NCI-H446 (cell line): ENCODE data around the gene CDK4.

Experiments
- DNase-seq, 2 experiments: peaks; one replicate each; lab custom pipeline; 2025; lab: John Stamatoyannopoulos, UW

Gene CDK4

GRCh38 chr12:57771873-57772428 lies 19.8 kb upstream of the CDK4 start, which contains the start of gene METTL1:
Gene METTL1 (minus strand): TSS chr12:57772105. CDS start chr12:57772083, 22 bp downstream.
- DNase-seq = peak; percentile 95

DNA sequence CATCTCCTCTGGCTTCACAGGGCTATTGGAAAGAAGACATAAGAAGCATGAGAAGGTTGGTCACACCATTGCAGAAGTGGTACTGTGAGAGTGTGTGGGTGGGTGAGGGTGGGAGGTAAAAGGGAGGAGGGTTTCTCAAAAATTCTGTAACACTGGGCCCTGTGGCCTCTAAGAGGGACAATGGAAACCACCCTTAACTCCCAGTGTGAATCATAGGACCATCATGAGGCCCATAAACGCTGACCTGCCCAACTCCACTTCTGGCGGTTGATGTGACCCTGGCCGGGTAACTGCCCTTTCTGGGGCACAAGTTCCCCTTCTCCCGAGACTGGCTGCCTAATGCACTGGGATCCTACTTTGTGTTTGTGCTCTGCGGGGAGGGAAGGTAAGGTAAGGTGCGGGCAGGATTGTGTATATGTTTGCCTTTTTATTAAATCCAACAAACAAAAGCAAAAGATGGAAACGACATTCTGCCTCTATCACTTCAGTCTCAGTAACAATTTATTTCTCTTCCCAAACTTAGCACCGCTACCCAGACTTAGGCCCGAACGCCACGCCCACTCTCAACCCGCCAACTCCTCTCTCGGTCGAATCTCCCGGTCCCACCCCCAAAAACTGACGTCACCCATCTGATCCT lies 19.2 kb upstream of the CDK4 start:
- peak; percentile 90 to 95 for DNase-seq

GRCh38 chr12:57770734-57771133 lies 18.6 kb upstream of the CDK4 start:
- DNase-seq = no peak

GRCh38 chr12:57769594-57769993 lies 17.5 kb upstream of the CDK4 start:
- DNase-seq = no peak

- DNase-seq = no peak
Measured at GRCh38 chr12:57767876-57768275, 15.8 kb upstream of the CDK4 start.

DNA sequence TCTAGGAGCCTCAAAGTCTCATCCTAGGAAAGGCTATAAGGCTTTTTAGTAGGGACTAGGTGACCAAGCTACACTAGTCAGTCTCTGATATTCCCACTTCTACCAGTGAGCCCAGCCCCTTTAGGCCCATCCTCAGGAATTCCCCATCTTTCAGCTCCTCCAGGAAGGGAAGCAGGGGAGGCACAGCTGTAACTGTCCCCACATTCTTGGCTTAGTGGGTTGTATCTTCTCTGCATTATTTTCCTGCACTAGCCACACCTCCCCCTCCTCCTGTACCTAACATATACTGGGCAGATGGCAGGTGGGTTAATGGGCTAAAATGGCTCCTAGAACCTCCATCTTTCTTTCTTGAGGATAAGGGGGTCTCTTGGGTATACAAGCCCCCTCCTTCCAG lies 15.2 kb upstream of the CDK4 start:
- no peak for DNase-seq

- DNase-seq = no peak
Measured at GRCh38 chr12:57766464-57767304, 14.6 kb upstream of the CDK4 start, which contains the start of gene CYP27B1. Gene CYP27B1 (minus strand): TSS chr12:57767078. CDS start chr12:57767041, 37 bp downstream.

DNA sequence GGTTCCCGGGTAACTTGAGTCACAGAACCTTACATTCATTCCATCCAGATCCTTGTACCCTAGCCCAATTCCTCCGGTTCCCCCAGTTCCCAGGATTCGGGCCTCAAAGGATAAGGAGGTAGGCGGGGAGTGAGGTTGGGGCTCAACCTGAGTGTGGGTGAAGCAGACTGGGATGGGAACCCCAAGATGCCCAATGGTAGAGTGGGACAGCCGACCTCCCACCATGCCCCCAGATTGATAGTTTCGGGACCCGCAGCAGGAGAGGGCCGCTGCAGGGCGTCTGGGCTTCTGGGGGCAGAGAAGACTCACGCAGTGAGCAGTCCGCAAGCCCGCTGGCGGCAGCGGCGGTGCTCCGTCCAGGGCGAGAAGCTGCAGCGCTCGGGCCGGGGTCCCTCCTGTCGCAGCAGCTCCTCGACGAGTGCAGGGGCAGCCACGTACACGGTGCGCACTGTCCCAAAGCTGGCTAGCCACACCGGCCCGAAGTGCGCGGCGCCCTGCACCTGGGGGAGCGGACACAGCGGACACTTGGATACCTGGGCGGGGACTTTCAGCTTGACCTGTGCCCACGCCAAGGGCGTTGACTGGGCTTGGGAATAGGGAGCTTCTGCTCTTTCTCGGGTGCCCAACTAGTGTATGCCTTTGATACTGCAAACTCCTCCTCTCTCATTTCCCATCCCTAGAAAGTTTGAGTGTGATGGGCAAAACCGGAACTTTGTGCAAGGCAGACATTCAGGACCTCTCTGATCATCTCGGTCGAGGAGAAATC lies 13.8 kb upstream of the CDK4 start:
- no peak for DNase-seq

GRCh38 chr12:57765003-57765697 lies 13.0 kb upstream of the CDK4 start:
- no peak for DNase-seq

- DNase-seq = no peak
Measured at GRCh38 chr12:57764662-57765002, 12.5 kb upstream of the CDK4 start.

- no peak for DNase-seq
Measured at GRCh38 chr12:57763881-57764661, 12.0 kb upstream of the CDK4 start.

- DNase-seq = no peak
Measured at GRCh38 chr12:57762463-57762862, 10.4 kb upstream of the CDK4 start.

GRCh38 chr12:57761391-57761998 lies 9.4 kb upstream of the CDK4 start:
- DNase-seq = no peak

- DNase-seq = no peak
Measured at GRCh38 chr12:57760347-57760982, 8.4 kb upstream of the CDK4 start.

GRCh38 chr12:57759360-57759980 lies 7.4 kb upstream of the CDK4 start:
- DNase-seq = no peak

GRCh38 chr12:57758552-57759359 lies 6.6 kb upstream of the CDK4 start:
- no peak for DNase-seq

GRCh38 chr12:57757771-57758170 lies 5.7 kb upstream of the CDK4 start:
- DNase-seq = no peak
